Vagina (tissue), 2 donors: Measurements from ENCODE around the gene PRPF40B. TPM values are rescaled to one million over a fixed set of nuclear protein-coding genes. Genes with fewer than 3 reads are reported as not detected.

ENCODE experiments used
- DNase-seq, 2 donors: peaks; one replicate each; pipeline ENCODE4 v3.0.0-alpha.2; 2017; ENCODE audit errors: extremely low spot score in 2 of 2
- H3K27ac ChIP-seq: fragments of 200-600 bp; sonication (generic); one replicate; pipeline ENCODE4 v1.5.1; 2019
- H3K27me3 ChIP-seq: fragments of 200-600 bp; sonication (generic); one replicate; pipeline ENCODE4 v1.5.1; 2019
- H3K36me3 ChIP-seq, 2 donors: fragments of 200-600 bp; sonication (generic); one replicate each; pipeline ENCODE4 v1.5.1; 2017 to 2019
- H3K4me1 ChIP-seq: fragments of 200-600 bp; sonication (generic); one replicate; pipeline ENCODE4 v1.5.1; 2019
- H3K4me3 ChIP-seq, 2 donors: fragments of 200-600 bp; sonication (generic); 1 replicate in 1 of 2; 2 replicates in 1 of 2; pipeline ENCODE4 v1.5.1; 2016 to 2019
- H3K9me3 ChIP-seq: fragments of 200-600 bp; sonication (generic); one replicate; pipeline ENCODE4 v1.5.1; 2019
- CTCF ChIP-seq, 3 experiments: fragments of 450-650 bp in 2 of 3; fragments of 200-600 bp in 1 of 3; sonication (generic) in 1 of 3; IDR thresholded peaks; one replicate each; pipeline ENCODE4 v1.5.1; 2017 to 2019; ENCODE audit warnings: antibody characterized with exemption in 3 of 3, mild to moderate bottlenecking in 2 of 3, moderate library complexity in 2 of 3
- POLR2A ChIP-seq, 2 donors: fragments of 450-650 bp; IDR thresholded peaks; one replicate each; pipeline ENCODE4 v1.6.1; 2017; ENCODE audit warnings: antibody characterized with exemption in 2 of 2, mild to moderate bottlenecking in 2 of 2, moderate library complexity in 2 of 2
- POLR2AphosphoS5 ChIP-seq, 2 donors: sonication (generic); formaldehyde crosslinking; IDR thresholded peaks; one replicate each; pipeline ENCODE4 v1.9.0; 2017; ENCODE audit warnings: antibody characterized with exemption in 2 of 2, mild to moderate bottlenecking in 2 of 2, low read depth in 1 of 2; ENCODE audit not compliant: insufficient read depth in 1 of 2
- intact Hi-C: fragments of 100-400 bp; cut with DNase I; formaldehyde crosslinking; loops from one replicate; pipeline ENCODE4 v1.15.1; 2023
- total RNA-seq: library from RNA; depleted of rRNA; stranded (reverse); fragments of >200 nt; gene quantifications from one replicate; pipeline ENCODE4 v1.2.3, GENCODE V29; 2016

Gene PRPF40B
- total RNA-seq, 1 donor from 2014 or later, result 22.1 TPM

- Histone ChIP-seq H3K4me1 (peaks cover 26% of the 10 kb centered on the region), H3K9me3 (no peaks in the 10 kb centered on the region), H3K27ac (no peak overlapping the region), H3K36me3 (no peaks in the 10 kb centered on the region), H3K27me3 (no peaks in the 10 kb centered on the region), H3K4me3 (no peak overlapping the region)
- DNase-seq, result no peak
- no peak for TF ChIP-seq POLR2AphosphoS5 (IDR thresholded peaks at IDR 0.05; ENCODE audit: insufficient read depth in 1 of 2, low read depth in 1 of 2)
- no peak for TF ChIP-seq CTCF (IDR thresholded peaks at IDR 0.05)
- no peak for TF ChIP-seq POLR2A (IDR thresholded peaks at IDR 0.05)
- intact Hi-C loops, result no loop called here
These were observed 55.4 kb downstream of the PRPF40B start for GRCh38 chr12:49678711-49679110.

GRCh38 chr12:49680075-49680474 is 56.7 kb downstream of the PRPF40B start:
- TF ChIP-seq POLR2A (IDR thresholded peaks at IDR 0.05), result no peak
- no peaks in the 10 kb centered on the region for H3K36me3 ChIP-seq
- no peaks in the 10 kb centered on the region for H3K27me3 ChIP-seq
- DNase-seq, result no peak
- no peaks in the 10 kb centered on the region for H3K9me3 ChIP-seq
- H3K4me1 ChIP-seq, result peaks cover 12% of the 10 kb centered on the region
- H3K27ac ChIP-seq, result no peak overlapping the region
- intact Hi-C loops, result no loop called here
- H3K4me3 ChIP-seq, result no peak overlapping the region

GRCh38 chr12:49683599-49684309 is 60.4 kb downstream of the PRPF40B start:
- no peak overlapping the region for H3K4me3 ChIP-seq
- no peaks in the 10 kb centered on the region for H3K27me3 ChIP-seq
- no peak for DNase-seq
- H3K4me1 ChIP-seq, result peaks cover 5% of the 10 kb centered on the region
- H3K9me3 ChIP-seq, result no peaks in the 10 kb centered on the region
- TF ChIP-seq POLR2A (IDR thresholded peaks at IDR 0.05) (no peak), POLR2AphosphoS5 (IDR thresholded peaks at IDR 0.05; ENCODE audit: insufficient read depth in 1 of 2, low read depth in 1 of 2) (no peak), CTCF (IDR thresholded peaks at IDR 0.05) (no peak)
- intact Hi-C loops, result no loop called here
- H3K36me3 ChIP-seq, result no peaks in the 10 kb centered on the region
- H3K27ac ChIP-seq, result no peak overlapping the region

- Histone ChIP-seq H3K36me3 (no peaks in the 10 kb centered on the region), H3K27ac (no peak overlapping the region), H3K9me3 (no peaks in the 10 kb centered on the region), H3K4me1 (peaks cover 5% of the 10 kb centered on the region), H3K27me3 (no peaks in the 10 kb centered on the region), H3K4me3 (no peak overlapping the region)
- DNase-seq, result no peak
- TF ChIP-seq POLR2A (IDR thresholded peaks at IDR 0.05) (no peak), POLR2AphosphoS5 (IDR thresholded peaks at IDR 0.05; ENCODE audit: insufficient read depth in 1 of 2, low read depth in 1 of 2) (no peak), CTCF (IDR thresholded peaks at IDR 0.05) (no peak)
- intact Hi-C loops, result no loop called here
These were observed 61.0 kb downstream of the PRPF40B start for GRCh38 chr12:49684310-49684854.

GRCh38 chr12:49687941-49688340 is 64.6 kb downstream of the PRPF40B start:
- Histone ChIP-seq H3K36me3 (no peaks in the 10 kb centered on the region), H3K4me1 (no peaks in the 10 kb centered on the region), H3K27me3 (no peaks in the 10 kb centered on the region), H3K27ac (no peak overlapping the region), H3K9me3 (no peaks in the 10 kb centered on the region), H3K4me3 (no peak overlapping the region)
- DNase-seq, result no peak
- no peak for TF ChIP-seq POLR2A (IDR thresholded peaks at IDR 0.05)
- no peak for TF ChIP-seq CTCF (IDR thresholded peaks at IDR 0.05)
- no peak for TF ChIP-seq POLR2AphosphoS5 (IDR thresholded peaks at IDR 0.05; ENCODE audit: insufficient read depth in 1 of 2, low read depth in 1 of 2)
- intact Hi-C loops, result no loop called here
